GM18861 (cell line): ENCODE data around the gene CSK.

Experiments used
- ATAC-seq: cut with Tn5 transposase; IDR thresholded peaks from one replicate; pipeline ENCODE4 v1.9.1; 2021; ENCODE audit not compliant: unreplicated experiment

The CSK gene

DNA sequence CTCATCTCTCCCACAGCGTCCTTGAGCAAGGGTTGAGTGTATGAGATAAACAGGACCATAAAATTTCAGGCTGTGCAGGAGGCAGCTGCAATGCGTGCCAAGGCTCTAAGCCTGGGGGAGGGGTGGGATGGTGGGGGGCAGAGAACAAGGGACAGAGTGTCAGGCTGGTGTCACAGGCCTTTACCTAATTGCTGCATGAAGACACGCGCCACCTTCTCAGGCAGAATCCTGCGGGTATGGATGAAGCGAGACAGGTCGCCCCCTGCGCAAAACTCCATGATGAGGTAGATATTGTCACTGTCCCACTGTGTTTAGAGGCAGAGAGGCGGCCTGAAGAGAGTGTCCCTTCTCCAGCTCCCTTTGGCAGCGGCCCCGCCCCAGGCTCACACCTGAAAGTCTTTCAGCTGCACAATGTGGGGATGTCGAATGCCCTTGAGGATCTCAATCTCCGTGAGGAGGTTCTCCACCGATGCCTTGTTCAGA, 60.1 kb downstream of the CSK start:
- ATAC-seq = no peak

DNA sequence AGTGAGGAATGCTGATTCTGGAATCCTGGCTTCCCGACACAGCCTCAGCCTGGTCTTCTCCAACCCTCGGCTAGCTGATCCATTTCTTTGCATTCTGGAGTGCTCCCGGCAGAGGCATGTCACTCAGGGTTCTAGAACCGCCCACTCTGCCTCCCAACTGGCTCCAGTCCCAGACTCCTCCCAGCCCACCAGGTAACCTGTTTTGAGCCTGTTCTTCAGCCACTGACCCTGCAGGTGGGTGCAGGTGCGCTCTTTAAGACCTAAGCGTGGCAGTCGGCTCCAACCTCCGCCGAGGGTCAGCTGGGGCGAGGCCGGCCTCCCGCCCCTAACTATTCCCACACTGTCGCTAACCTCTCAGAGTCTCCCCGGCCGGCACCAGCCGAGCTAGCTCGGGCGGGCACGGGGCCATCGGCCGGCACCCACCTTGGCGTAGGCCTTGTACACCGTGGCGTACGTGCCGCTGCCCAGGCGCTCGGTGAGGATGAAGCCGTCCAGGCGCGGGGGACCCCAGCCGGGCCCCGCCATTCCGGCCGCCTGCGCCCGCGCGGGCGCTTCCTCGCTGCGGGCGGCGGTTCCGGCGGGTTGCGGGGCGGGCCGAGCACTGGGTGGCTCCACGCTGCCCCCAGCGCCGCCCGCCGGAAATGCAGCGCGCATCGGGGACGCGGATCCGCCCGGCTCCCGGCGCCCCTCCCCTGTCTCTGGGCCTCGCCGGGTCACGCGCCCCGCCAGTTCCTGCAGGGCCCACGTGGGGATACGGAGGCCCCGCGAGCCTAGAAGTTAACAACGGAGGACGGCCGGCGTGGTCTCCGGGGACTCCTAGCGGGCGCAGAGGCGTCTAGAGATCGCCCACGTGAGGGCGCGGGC, 60.9 kb downstream of the CSK start, which contains the start of gene ULK3:
Gene ULK3 (minus strand): TSS at position 576 of the 864 bp plus-strand sequence. CDS start 51 bp downstream, at position 525.
- ATAC-seq = peak; percentile 79

DNA sequence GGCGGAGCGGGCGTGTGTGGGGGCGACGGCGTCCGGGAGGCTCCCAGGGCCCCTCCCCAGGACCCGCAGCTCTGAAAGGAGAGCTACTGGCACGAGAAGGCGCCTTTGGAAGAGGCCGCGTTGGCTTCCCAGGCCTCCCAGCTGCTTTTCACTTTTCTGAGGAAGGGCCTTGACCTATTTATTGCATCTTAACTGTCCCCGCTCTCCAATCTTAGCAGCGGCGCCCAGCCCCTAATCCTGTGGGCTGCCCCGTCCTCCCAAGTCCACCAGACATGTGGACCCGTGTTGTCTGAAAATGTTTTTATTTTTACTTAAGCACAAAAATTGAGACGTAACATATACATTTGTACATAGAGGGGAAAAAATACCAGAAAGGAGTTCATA, 61.6 kb downstream of the CSK start:
- ATAC-seq = no peak

DNA sequence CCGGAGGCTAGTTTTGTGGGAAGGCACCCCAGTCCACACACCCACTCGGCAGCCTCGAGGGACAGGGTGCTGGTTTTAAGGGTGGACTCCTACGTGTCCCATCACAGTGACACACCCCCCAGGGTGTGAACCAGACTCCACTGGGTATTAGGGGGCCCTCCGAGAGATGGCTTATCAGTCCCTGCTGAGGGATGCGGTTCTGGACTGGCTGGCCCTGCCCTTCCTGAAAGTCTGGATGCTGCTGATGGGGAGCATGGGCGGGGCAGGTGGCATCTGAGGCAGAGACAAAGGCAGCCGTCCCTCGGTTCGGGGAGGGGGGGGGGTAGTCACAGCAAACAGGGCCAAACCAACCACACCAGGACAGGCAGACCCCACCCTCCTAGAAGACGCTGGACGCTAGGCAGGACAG, 62.0 kb downstream of the CSK start:
- ATAC-seq = no peak

DNA sequence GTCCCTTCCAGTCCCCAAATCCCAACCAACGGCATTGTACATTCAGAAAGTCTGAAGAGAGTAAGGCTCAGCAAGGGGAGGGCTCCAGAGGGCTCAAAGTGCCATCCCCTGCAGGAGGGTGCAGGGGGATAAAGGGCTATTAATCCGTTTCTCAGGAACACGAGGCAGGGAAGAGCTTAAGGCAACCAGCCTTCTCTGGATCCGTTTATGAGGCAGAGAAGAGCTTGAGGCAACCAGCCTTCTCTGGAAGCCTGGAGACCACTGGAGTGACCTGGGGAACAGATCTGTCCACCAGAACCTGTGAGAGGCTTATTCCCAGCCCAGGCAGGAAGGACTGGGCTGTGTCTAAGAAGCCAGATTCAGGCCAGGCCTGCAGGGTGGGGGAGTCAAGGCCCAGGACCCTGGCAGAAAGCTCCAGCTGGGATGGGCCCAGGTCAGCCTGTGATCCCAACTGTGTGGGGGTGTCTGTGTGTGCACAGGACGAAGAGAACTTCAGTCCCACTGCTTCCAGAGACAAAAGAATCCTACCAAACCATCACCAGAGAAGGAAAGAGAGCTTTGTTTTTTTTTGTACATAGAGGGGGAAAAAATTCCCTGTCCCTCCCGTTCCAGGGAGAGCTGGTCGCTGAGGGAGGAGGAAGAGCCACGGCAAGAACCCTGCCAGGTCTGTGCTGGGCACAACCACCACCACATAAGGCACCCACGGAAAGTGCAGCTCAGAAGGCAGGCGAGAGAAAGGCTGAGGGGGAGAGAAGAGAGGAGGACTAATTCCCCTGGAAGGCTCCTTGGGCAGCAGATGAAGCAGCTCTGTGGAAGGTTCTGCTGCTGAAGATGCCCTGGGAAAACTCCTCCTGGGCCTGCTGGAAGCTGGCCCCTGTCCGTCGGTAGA, 62.7 kb downstream of the CSK start:
- ATAC-seq = no peak

DNA sequence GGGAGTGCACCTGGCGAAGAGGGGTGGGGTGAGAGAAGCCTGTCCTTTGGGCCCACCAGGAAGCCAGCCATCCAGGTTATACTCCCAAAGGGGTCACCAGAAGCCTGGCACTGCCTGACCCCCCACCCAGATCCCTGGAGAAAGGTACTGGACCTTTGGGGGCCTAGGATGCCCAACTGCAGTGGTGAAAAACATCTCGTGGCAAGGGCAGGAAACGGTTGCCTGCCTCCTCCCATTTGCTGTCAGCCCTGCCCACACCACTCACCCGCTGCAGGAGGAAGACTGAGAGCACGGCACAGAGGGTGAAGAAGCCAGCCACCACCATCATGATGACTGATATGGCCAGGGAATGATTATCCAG, 63.3 kb downstream of the CSK start:
- no peak for ATAC-seq

DNA sequence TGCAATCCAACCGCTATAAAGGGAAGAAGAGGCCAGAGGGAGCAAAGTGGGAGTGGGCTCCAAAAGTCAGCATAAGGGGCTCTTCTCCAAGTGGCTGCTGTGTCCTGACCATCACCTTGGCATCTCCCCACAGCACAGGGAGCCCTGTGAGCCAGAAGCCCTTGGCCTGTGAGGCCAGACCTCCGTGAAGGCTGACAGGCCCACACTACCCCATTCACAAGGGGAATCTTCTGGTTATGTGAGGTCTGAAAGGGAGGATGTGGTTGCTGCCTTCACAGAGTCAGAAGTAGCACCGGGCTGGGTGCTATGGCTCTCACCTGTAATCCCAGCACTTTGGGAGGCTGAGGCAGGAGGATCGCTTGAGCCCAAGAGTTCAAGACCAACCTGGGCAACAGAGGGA, 63.7 kb downstream of the CSK start:
- no peak for ATAC-seq

DNA sequence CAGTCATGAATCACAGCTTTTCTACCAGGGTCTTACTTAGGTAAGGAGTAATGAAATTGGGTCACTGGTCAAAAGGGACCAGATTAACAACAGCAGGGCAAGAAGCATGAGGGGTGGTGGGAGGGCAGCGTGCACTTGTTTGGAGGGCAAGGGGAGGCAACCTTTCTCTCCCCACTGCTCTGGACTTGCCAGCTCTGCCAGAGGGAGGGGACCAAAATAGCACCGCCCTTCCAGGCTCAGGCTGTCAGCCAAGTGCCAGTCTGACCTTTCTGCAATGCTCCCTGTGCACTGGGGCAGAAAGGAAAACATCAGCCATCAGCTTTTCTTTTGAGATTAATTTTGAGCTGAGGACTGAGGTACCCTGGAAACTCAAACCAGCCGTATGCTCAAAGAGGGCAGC, 65.6 kb downstream of the CSK start:
- no peak for ATAC-seq

DNA sequence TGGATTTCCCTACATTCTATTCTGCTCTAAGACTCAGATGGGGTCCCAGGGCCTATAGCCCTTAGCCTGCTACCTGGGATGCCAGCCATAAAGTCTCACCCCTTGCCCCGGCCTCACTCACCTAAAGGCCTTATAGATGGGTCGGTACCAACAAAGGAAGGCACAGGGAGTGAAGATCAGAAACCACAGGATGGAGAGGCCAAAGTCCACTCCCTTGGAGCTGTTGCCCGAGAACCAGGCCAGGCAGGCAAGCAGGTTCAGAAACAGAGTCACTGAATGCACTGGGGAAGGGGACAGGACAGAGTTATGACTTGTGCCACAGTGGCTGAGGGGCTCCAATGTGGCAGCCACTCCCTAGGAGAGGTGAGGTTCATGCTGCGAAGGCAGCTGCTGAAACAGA, 68.5 kb downstream of the CSK start:
- ATAC-seq = no peak

DNA sequence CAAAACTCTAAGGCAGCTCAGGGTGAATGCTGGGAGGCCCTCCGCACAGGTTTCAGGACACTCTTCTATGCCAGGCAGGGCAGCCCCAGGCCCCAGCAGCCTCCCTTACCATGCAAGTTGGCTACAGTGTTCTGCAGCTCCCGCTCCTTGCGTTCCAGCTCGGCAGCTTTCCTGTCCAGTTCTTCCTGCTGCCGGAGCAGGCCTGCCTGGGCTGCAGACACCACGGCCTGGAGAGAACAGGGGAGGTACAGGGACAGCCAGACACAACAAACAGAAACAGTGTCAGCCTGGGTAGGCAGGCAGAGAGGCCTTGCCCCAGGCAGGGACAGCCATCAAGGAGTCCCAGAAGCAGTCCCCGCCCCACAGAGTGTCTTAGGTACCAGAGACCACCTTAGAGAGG, 70.1 kb downstream of the CSK start:
- ATAC-seq = no peak
